ENCODE data around the gene ANKS1A. TPM values are rescaled to one million over a fixed set of nuclear protein-coding genes. Genes with fewer than 3 reads are reported as not detected.
A peak's percentile ranks its signal among the peaks of the same experiment; 100 is the strongest.

Gene ANKS1A
- total and polyA plus RNA-seq, 2 experiments from 2014 or later: 17.5 to 25.4 TPM

GRCh38 chr6:35034411-35035191, 145.5 kb downstream of the ANKS1A start:
- no peaks in the 10 kb centered on the region for H4K20me1 ChIP-seq (ENCODE audit: insufficient read depth, poor library complexity, severe bottlenecking)
- peaks cover 12% of the 10 kb centered on the region for H3K4me1 ChIP-seq (ENCODE audit: insufficient read depth)
- DNase-seq (ENCODE audit: low spot score): no peak
- no peaks in the 10 kb centered on the region for H3K36me3 ChIP-seq (replicated peaks; ENCODE audit: insufficient read depth, low read depth)
- H3K4me3 ChIP-seq: no peak overlapping the region
- TF ChIP-seq EZH2phosphoT487 (IDR thresholded peaks at IDR 0.05; ENCODE audit: low read depth, severe bottlenecking, unreplicated experiment): no peak
- TF ChIP-seq CTCF (IDR thresholded peaks at IDR 0.05; ENCODE audit: poor library complexity): no peak
- TF ChIP-seq EZH2 (IDR thresholded peaks at IDR 0.05; ENCODE audit: borderline replicate concordance): no peak
- H3K27ac ChIP-seq: peak overlapping the region; percentile 0
- no peak overlapping the region for H3K4me2 ChIP-seq
- peaks cover 49% of the 10 kb centered on the region for H3K79me2 ChIP-seq
- WGBS (ENCODE audit: low lambda C conversion rate, missing lambda C conversion rate): 77% methylated on average over 13 of the region's 13 CpGs
- H2AFZ ChIP-seq: no peak overlapping the region
- H3K9me2 ChIP-seq (replicated peaks; ENCODE audit: insufficient read depth): no peaks in the 10 kb centered on the region
- H3K9me3 ChIP-seq (ENCODE audit: low read depth): no peaks in the 10 kb centered on the region
- H3K27me3 ChIP-seq: no peaks in the 10 kb centered on the region

- H3K9me3 ChIP-seq (ENCODE audit: low read depth): no peaks in the 10 kb centered on the region
- no peak overlapping the region for H3K27ac ChIP-seq
These were observed 146.5 kb downstream of the ANKS1A start for GRCh38 chr6:35035481-35036030.

GRCh38 chr6:35036059-35036827, 147.2 kb downstream of the ANKS1A start:
- no peak overlapping the region for H3K4me3 ChIP-seq
- no peak overlapping the region for H3K4me2 ChIP-seq
- no peaks in the 10 kb centered on the region for H3K9me3 ChIP-seq (ENCODE audit: low read depth)
- H3K36me3 ChIP-seq (replicated peaks; ENCODE audit: insufficient read depth, low read depth): no peaks in the 10 kb centered on the region
- peaks cover 43% of the 10 kb centered on the region for H3K79me2 ChIP-seq
- peaks cover 9% of the 10 kb centered on the region for H3K4me1 ChIP-seq (ENCODE audit: insufficient read depth)
- no peak for DNase-seq (ENCODE audit: low spot score)
- 81% methylated on average over 7 of the region's 7 CpGs for WGBS (ENCODE audit: low lambda C conversion rate, missing lambda C conversion rate)
- H4K20me1 ChIP-seq (ENCODE audit: insufficient read depth, poor library complexity, severe bottlenecking): no peaks in the 10 kb centered on the region
- H3K27ac ChIP-seq: no peak overlapping the region
- no peaks in the 10 kb centered on the region for H3K27me3 ChIP-seq
- no peak for TF ChIP-seq EZH2 (IDR thresholded peaks at IDR 0.05; ENCODE audit: borderline replicate concordance)
- no peak for TF ChIP-seq EZH2phosphoT487 (IDR thresholded peaks at IDR 0.05; ENCODE audit: low read depth, severe bottlenecking, unreplicated experiment)
- TF ChIP-seq CTCF (IDR thresholded peaks at IDR 0.05; ENCODE audit: poor library complexity): no peak
- H3K9me2 ChIP-seq (replicated peaks; ENCODE audit: insufficient read depth): no peaks in the 10 kb centered on the region
- H2AFZ ChIP-seq: no peak overlapping the region

More at GRCh38 chr6:35035481-35036030, 146.5 kb downstream of the ANKS1A start:
- H3K4me2 ChIP-seq: no peak overlapping the region
- H3K4me3 ChIP-seq: no peak overlapping the region
- 69% methylated on average over 5 of the region's 5 CpGs for WGBS (ENCODE audit: low lambda C conversion rate, missing lambda C conversion rate)
- H3K9me2 ChIP-seq (replicated peaks; ENCODE audit: insufficient read depth): no peaks in the 10 kb centered on the region
- no peaks in the 10 kb centered on the region for H3K36me3 ChIP-seq (replicated peaks; ENCODE audit: insufficient read depth, low read depth)
- H3K4me1 ChIP-seq (ENCODE audit: insufficient read depth): peaks cover 12% of the 10 kb centered on the region
- no peak overlapping the region for H2AFZ ChIP-seq
- no peaks in the 10 kb centered on the region for H3K27me3 ChIP-seq
- DNase-seq (ENCODE audit: low spot score): no peak
- H4K20me1 ChIP-seq (ENCODE audit: insufficient read depth, poor library complexity, severe bottlenecking): no peaks in the 10 kb centered on the region
- H3K79me2 ChIP-seq: peaks cover 45% of the 10 kb centered on the region
- no peak for TF ChIP-seq EZH2 (IDR thresholded peaks at IDR 0.05; ENCODE audit: borderline replicate concordance)
- no peak for TF ChIP-seq EZH2phosphoT487 (IDR thresholded peaks at IDR 0.05; ENCODE audit: low read depth, severe bottlenecking, unreplicated experiment)
- no peak for TF ChIP-seq CTCF (IDR thresholded peaks at IDR 0.05; ENCODE audit: poor library complexity)

Data from hepatocyte (in vitro differentiated cells).